Gastroesophageal sphincter (tissue), 3 donors: ENCODE measurements around the gene SULT1A1.

Experiments
- CTCF ChIP-seq, 4 experiments: fragments of 200-600 bp in 2 of 4; fragments of 450-650 bp in 2 of 4; sonication (generic) in 1 of 4; IDR thresholded peaks; one replicate each; pipeline ENCODE4 v1.5.1; 2017 to 2019; ENCODE audit warnings: antibody characterized with exemption in 4 of 4, mild to moderate bottlenecking in 2 of 4, moderate library complexity in 2 of 4
- POLR2A ChIP-seq, 2 donors: fragments of 450-650 bp; IDR thresholded peaks; one replicate each; pipeline ENCODE4 v1.6.1; 2017; ENCODE audit warnings: antibody characterized with exemption in 2 of 2, mild to moderate bottlenecking in 2 of 2, moderate library complexity in 1 of 2

GRCh38 chr16:28609631-28610594 is at the start of gene SULT1A1:
- TF ChIP-seq CTCF (IDR thresholded peaks at IDR 0.05) (no peak), POLR2A (IDR thresholded peaks at IDR 0.05) (no peak)
